Dendritic cell treated with granulocyte-macrophage colony-stimulating factor and Interleukin-4, amounts not matched to agents 40 ng/mL and 50 ng/mL, for 4 days (primary cell): ENCODE results near the gene CREB3L2.
"Not testable (repeated sequence)": the region's sequence is repeated elsewhere in the genome, so short reads cannot be mapped to it uniquely, and the experiment has no call there.

Experiments used
- H3K27ac Mint-ChIP-seq: one replicate; pipeline ENCODE4 v1.8.0; 2022; ENCODE audit warnings: mild to moderate bottlenecking, mixed read lengths
- H3K27me3 Mint-ChIP-seq: one replicate; pipeline ENCODE4 v1.8.0; 2022; ENCODE audit warnings: mild to moderate bottlenecking, mixed read lengths
- H3K36me3 Mint-ChIP-seq: one replicate; pipeline ENCODE4 v1.8.0; 2022; ENCODE audit warnings: low read depth, mixed read lengths
- H3K4me1 Mint-ChIP-seq: one replicate; pipeline ENCODE4 v1.8.0; 2022; ENCODE audit warnings: low read depth, mixed read lengths
- H3K4me3 Mint-ChIP-seq: one replicate; pipeline ENCODE4 v1.8.0; 2022; ENCODE audit warnings: mild to moderate bottlenecking, moderate library complexity, mixed read lengths
- H3K9me3 Mint-ChIP-seq: one replicate; pipeline ENCODE4 v1.8.0; 2022; ENCODE audit warnings: mixed read lengths
- intact Hi-C: fragments of 100-400 bp; cut with micrococcal nuclease; formaldehyde crosslinking; loops from one replicate; pipeline ENCODE4 v1.15.0; 2022

The CREB3L2 gene

GRCh38 chr7:137906636-137907035 is 95.2 kb downstream of the CREB3L2 start:
- H3K9me3 Mint-ChIP-seq, H3K27ac Mint-ChIP-seq, intact Hi-C loops, H3K4me1 Mint-ChIP-seq, H3K4me3 Mint-ChIP-seq, H3K27me3 Mint-ChIP-seq: not testable (repeated sequence)
- peaks cover 79% of the 10 kb centered on the region for H3K36me3 Mint-ChIP-seq

- no peaks in the 10 kb centered on the region for H3K9me3 Mint-ChIP-seq
- no peak overlapping the region for H3K4me3 Mint-ChIP-seq
- peaks cover 3% of the 10 kb centered on the region for H3K4me1 Mint-ChIP-seq
- no peak overlapping the region for H3K27ac Mint-ChIP-seq
- peaks cover 81% of the 10 kb centered on the region for H3K36me3 Mint-ChIP-seq
- intact Hi-C loops = no loop called here
- no peaks in the 10 kb centered on the region for H3K27me3 Mint-ChIP-seq
Measured at GRCh38 chr7:137904833-137905232, 97.1 kb downstream of the CREB3L2 start.

DNA sequence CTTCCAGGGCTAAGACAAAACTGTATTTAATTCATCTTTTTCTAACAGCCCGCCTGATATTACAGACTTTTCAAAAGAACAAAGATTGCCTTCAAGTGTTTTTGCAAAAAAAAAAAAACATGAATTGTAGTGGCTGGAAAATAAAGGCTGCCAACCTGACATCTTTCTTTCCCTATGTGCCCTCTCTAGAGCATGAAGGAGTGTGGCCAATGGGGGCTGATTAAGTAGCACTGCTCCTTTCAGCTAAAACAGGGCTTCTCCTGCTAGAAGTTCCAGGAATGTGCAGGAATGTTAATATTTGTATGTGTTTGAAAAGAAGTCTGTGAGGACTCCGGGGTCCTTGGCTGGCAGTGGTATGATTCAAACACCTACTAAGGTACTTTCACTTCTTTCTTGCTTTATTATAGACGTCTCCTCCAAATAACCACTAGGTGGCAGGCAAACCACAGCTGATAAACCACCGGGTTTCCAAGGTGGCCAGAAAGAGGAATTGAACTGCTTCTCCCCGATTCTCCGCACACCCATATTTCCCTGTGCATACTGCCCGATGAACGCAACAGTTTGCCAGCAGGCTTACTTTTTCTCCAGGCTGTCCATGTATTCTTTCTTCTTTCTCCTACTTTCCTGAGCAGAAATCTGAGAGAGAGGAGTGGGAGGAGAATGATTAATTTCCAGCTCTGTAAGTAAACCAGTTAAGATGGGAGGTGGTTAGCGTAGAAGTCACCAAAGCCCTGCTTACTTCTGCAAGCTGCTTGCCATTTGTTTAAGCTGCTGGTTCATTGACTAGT is 98.3 kb downstream of the CREB3L2 start:
- H3K9me3 Mint-ChIP-seq = no peaks in the 10 kb centered on the region
- peaks cover 74% of the 10 kb centered on the region for H3K36me3 Mint-ChIP-seq
- no peak overlapping the region for H3K27ac Mint-ChIP-seq
- intact Hi-C loops = loop anchor here (1.0 to 2.0 kb wide), 2 partner anchors 106 to 833 kb away; no protein-coding TSS in a partner anchor
- no peak overlapping the region for H3K4me3 Mint-ChIP-seq
- H3K4me1 Mint-ChIP-seq = peaks cover 15% of the 10 kb centered on the region
- no peaks in the 10 kb centered on the region for H3K27me3 Mint-ChIP-seq

GRCh38 chr7:137900137-137900536 is 101.7 kb downstream of the CREB3L2 start:
- Mint-ChIP-seq H3K27me3 (no peaks in the 10 kb centered on the region), H3K4me1 (peaks cover 31% of the 10 kb centered on the region), H3K36me3 (peaks cover 74% of the 10 kb centered on the region), H3K27ac (no peak overlapping the region), H3K4me3 (no peak overlapping the region), H3K9me3 (no peaks in the 10 kb centered on the region)
- intact Hi-C loops = no loop called here

GRCh38 chr7:137898839-137899721 is 102.8 kb downstream of the CREB3L2 start:
- intact Hi-C loops = loop anchor here (1.0 to 2.0 kb wide), 2 partner anchors 243 to 292 kb away; no protein-coding TSS in a partner anchor
- Mint-ChIP-seq H3K27me3 (no peaks in the 10 kb centered on the region), H3K4me3 (peak overlapping the region; percentile 63), H3K36me3 (peaks cover 74% of the 10 kb centered on the region), H3K4me1 (peaks cover 31% of the 10 kb centered on the region), H3K9me3 (no peaks in the 10 kb centered on the region), H3K27ac (peak overlapping the region; percentile 70)

DNA sequence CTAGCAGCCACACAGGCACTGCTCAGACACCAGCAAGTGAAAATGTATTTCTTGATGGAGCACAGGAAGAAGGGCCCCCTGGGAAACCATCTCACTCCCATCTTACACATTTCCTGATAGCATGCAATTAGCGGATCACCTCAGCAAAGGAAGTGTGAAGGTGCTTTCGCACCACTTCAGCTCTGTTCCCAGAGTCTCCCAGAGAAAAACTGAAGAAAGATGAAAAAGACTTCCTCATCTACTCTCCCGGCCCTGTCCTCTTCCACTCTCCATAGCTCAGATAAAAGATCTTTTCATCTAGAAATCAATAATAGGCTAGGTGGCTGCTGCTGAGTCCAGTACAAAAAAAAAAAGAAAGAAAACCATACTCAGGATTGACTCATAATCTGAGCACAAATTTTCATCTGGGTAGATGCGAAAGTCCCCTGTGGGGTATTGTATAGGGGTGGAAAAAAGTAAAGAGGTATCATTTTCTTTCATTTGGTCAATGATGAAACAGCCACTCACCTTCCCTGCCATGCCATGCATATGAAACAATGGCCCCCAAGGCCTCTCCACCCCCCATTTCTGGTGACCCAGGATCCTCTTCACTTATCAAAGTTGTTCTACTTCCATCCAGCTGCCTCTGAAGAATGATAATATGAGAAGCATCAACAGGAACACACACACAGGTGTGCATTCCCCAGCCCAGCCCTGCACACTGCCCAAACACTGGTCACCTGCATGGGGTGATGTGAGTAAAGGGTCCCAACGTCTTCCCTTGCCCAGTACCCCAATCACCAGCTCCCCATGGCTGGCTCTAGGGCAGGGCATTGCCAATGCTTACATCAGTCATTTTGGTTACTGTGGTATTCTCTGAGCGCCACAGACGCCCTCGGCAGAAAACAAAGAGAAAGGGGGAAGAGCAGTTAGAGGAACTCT is 106.3 kb downstream of the CREB3L2 start:
- H3K27me3 Mint-ChIP-seq = no peaks in the 10 kb centered on the region
- intact Hi-C loops = no loop called here
- peaks cover 86% of the 10 kb centered on the region for H3K36me3 Mint-ChIP-seq
- peaks cover 31% of the 10 kb centered on the region for H3K4me1 Mint-ChIP-seq
- no peak overlapping the region for H3K27ac Mint-ChIP-seq
- no peak overlapping the region for H3K4me3 Mint-ChIP-seq
- H3K9me3 Mint-ChIP-seq = no peaks in the 10 kb centered on the region

- no peak overlapping the region for H3K4me3 Mint-ChIP-seq
- peaks cover 23% of the 10 kb centered on the region for H3K4me1 Mint-ChIP-seq
- no peaks in the 10 kb centered on the region for H3K9me3 Mint-ChIP-seq
- H3K36me3 Mint-ChIP-seq = peaks cover 79% of the 10 kb centered on the region
- intact Hi-C loops = no loop called here
- H3K27ac Mint-ChIP-seq = no peak overlapping the region
- no peaks in the 10 kb centered on the region for H3K27me3 Mint-ChIP-seq
Measured at GRCh38 chr7:137893143-137893742, 108.6 kb downstream of the CREB3L2 start.

DNA sequence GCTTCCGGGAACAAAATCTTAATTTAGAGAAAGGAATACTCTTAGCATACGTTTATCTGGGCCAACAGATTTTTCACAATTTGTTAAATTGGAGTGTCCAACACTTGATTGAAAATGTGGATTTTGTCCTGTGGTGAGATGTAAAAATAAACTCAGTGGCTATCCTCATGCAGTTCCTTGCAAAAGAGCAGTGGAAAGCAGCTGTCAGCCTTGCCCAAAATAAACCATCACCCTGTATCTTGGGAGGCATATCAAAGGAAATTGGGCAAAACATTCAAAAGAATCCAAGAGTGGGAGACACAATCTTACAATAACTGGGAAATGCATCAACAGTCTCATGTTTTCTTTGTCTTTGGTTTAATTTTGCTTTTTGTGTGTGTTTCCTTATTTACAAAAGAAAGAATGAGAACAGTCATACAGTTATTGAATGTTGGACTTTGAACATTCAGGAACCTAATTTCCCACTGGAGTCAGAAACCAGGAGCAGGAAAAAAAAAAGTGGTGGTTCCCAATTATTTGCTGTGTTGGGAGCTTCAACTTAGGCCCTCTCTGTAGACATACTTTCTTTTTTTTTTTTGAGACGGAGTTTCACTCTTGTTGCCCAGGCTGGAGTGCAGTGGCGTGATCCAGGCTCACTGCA is 110.8 kb downstream of the CREB3L2 start:
- peaks cover 76% of the 10 kb centered on the region for H3K36me3 Mint-ChIP-seq
- intact Hi-C loops = no loop called here
- no peak overlapping the region for H3K27ac Mint-ChIP-seq
- no peak overlapping the region for H3K4me3 Mint-ChIP-seq
- peaks cover 19% of the 10 kb centered on the region for H3K4me1 Mint-ChIP-seq
- no peaks in the 10 kb centered on the region for H3K27me3 Mint-ChIP-seq
- no peaks in the 10 kb centered on the region for H3K9me3 Mint-ChIP-seq

- peaks cover 15% of the 10 kb centered on the region for H3K4me1 Mint-ChIP-seq
- H3K27ac Mint-ChIP-seq = no peak overlapping the region
- H3K27me3 Mint-ChIP-seq = no peaks in the 10 kb centered on the region
- H3K36me3 Mint-ChIP-seq = peaks cover 75% of the 10 kb centered on the region
- H3K4me3 Mint-ChIP-seq = no peak overlapping the region
- H3K9me3 Mint-ChIP-seq = no peaks in the 10 kb centered on the region
- intact Hi-C loops = no loop called here
Measured at GRCh38 chr7:137890449-137890921, 111.4 kb downstream of the CREB3L2 start.

DNA sequence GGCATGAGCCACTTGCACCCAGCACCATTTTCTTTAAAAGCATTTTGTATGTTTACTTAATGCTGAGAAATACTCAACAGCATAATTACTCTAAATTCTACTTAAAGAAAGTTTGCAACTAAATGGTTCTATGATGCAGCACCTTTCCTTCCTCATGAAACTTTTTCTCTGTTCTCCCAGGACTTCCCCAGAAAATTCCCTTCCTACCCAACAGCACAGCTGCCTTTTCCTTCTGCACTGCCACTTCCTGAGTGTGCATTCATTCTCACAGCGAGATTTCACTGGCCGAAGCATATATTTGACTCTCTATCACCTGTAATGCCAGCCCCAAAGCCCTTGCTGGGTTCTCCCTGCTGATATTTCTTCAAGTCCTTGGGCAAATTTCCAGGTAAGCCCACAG is 113.6 kb downstream of the CREB3L2 start:
- H3K4me3 Mint-ChIP-seq = no peak overlapping the region

DNA sequence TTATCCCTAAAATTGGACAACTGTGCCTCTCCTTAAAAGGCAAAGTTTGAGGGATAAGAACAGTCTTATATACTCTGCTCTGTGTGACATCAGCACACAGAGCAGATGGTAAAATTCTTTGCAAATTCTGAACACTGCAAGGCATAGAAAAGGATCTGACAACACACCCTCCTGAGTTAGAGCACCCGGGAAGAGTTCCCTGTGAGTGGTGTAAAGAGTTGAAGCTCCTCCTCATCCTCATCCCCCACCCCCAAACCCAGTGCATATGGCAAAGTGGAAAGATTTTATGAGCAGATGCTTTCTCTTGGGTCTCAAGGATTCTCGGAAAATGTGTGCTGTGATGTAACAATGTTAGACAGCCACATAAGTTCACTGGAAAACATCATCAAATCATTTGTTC is 115.1 kb downstream of the CREB3L2 start:
- intact Hi-C loops = no loop called here
- H3K4me3 Mint-ChIP-seq = no peak overlapping the region
- H3K27ac Mint-ChIP-seq = peak overlapping the region; percentile 30
- H3K36me3 Mint-ChIP-seq = peaks cover 79% of the 10 kb centered on the region
- no peaks in the 10 kb centered on the region for H3K27me3 Mint-ChIP-seq
- H3K9me3 Mint-ChIP-seq = no peaks in the 10 kb centered on the region
- peaks cover 15% of the 10 kb centered on the region for H3K4me1 Mint-ChIP-seq

More for the DNA sequence above, 113.6 kb downstream of the CREB3L2 start:
- H3K9me3 Mint-ChIP-seq = no peaks in the 10 kb centered on the region
- peaks cover 15% of the 10 kb centered on the region for H3K4me1 Mint-ChIP-seq
- intact Hi-C loops = no loop called here
- H3K27me3 Mint-ChIP-seq = no peaks in the 10 kb centered on the region
- H3K36me3 Mint-ChIP-seq = peaks cover 75% of the 10 kb centered on the region
- H3K27ac Mint-ChIP-seq = peak overlapping the region; percentile 21

- Mint-ChIP-seq H3K36me3 (peaks cover 79% of the 10 kb centered on the region), H3K4me1 (peaks cover 15% of the 10 kb centered on the region), H3K4me3 (no peak overlapping the region), H3K27me3 (no peaks in the 10 kb centered on the region), H3K27ac (peak overlapping the region; percentile 30), H3K9me3 (no peaks in the 10 kb centered on the region)
- intact Hi-C loops = no loop called here
Measured at GRCh38 chr7:137886281-137886680, 115.6 kb downstream of the CREB3L2 start.

DNA sequence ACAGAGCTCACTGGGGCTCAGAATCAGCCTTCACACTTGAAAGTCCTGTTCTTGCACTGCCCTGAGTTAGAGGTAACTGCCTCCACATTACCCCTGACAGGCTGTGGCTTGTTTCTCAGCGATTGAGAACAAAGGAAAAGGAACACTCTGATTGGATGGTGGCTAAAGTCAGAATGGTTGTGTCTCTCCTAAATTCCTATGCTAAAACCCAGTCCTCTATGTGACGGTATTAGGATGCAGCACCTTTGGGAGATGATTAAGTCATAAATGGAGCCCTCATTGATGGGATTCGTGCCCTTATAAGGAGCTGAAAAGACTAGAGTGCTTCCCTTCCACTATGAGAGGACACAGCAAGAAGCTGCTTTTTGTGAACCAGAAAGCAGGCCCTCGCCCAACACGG is 116.2 kb downstream of the CREB3L2 start:
- peaks cover 75% of the 10 kb centered on the region for H3K36me3 Mint-ChIP-seq
- peaks cover 15% of the 10 kb centered on the region for H3K4me1 Mint-ChIP-seq
- H3K27me3 Mint-ChIP-seq = no peaks in the 10 kb centered on the region
- no peak overlapping the region for H3K4me3 Mint-ChIP-seq
- no peaks in the 10 kb centered on the region for H3K9me3 Mint-ChIP-seq
- intact Hi-C loops = no loop called here
- H3K27ac Mint-ChIP-seq = peak overlapping the region; percentile 30
